Activated gamma-delta T cell treated with anti-CD3 and anti-CD28 coated beads, Interleukin-2, amount 50 U/mL, for 16 hours (primary cell): Measurements from ENCODE around the gene NUPR1.
"Not testable (repeated sequence)": the region's sequence is repeated elsewhere in the genome, so short reads cannot be mapped to it uniquely, and the experiment has no call there.

Experiments
- DNase-seq: peaks from one replicate; pipeline ENCODE4 v3.0.0-alpha.2; 2020; ENCODE audit warnings: low read depth

Gene NUPR1

GRCh38 chr16:28538733-28539596 lies at the start of gene NUPR1:
TSS of gene NUPR1 (minus strand) at chr16:28538974. CDS start at chr16:28538907, 67 bp downstream.
- no peak for DNase-seq

GRCh38 chr16:28587386-28587785 lies 48.6 kb upstream of the NUPR1 start:
- no peak for DNase-seq

GRCh38 chr16:28586466-28586865 lies 47.7 kb upstream of the NUPR1 start:
- no peak for DNase-seq

- no peak for DNase-seq
Measured at GRCh38 chr16:28585674-28586073, 46.9 kb upstream of the NUPR1 start.

- no peak for DNase-seq
Measured at GRCh38 chr16:28580726-28581315, 42.0 kb upstream of the NUPR1 start.

GRCh38 chr16:28575446-28576109 lies 36.8 kb upstream of the NUPR1 start:
- DNase-seq: no peak

GRCh38 chr16:28574925-28575324 lies 36.2 kb upstream of the NUPR1 start:
- no peak for DNase-seq

- DNase-seq: no peak
Measured at GRCh38 chr16:28573738-28574718, 35.3 kb upstream of the NUPR1 start.

- DNase-seq: no peak
Measured at GRCh38 chr16:28572696-28573510, 34.1 kb upstream of the NUPR1 start.

- no peak for DNase-seq
Measured at GRCh38 chr16:28569968-28570752, 31.4 kb upstream of the NUPR1 start.

- no peak for DNase-seq
Measured at GRCh38 chr16:28569021-28569420, 30.2 kb upstream of the NUPR1 start.

GRCh38 chr16:28567292-28567691 lies 28.5 kb upstream of the NUPR1 start:
- DNase-seq: no peak

GRCh38 chr16:28566233-28566925 lies 27.6 kb upstream of the NUPR1 start:
- DNase-seq: not testable (repeated sequence)

GRCh38 chr16:28563218-28563617 lies 24.4 kb upstream of the NUPR1 start:
- no peak for DNase-seq

- DNase-seq: no peak
Measured at GRCh38 chr16:28562199-28562598, 23.4 kb upstream of the NUPR1 start.

GRCh38 chr16:28561557-28562187 lies 22.9 kb upstream of the NUPR1 start:
- no peak for DNase-seq

- no peak for DNase-seq
Measured at GRCh38 chr16:28558456-28558855, 19.7 kb upstream of the NUPR1 start.

- no peak for DNase-seq
Measured at GRCh38 chr16:28556914-28557320, 18.1 kb upstream of the NUPR1 start.

GRCh38 chr16:28555561-28555960 lies 16.8 kb upstream of the NUPR1 start:
- DNase-seq: no peak
